DND-41 (cell line): ENCODE data around the gene OR6S1.

ENCODE experiments used
- EZH2 ChIP-seq: IDR thresholded peaks from 3 replicates; pipeline ENCODE4 v1.6.1; 2012; ENCODE audit warnings: borderline replicate concordance, low read depth, mild to moderate bottlenecking, moderate library complexity, low read length, inconsistent platforms; ENCODE audit not compliant: severe bottlenecking
- TF ChIP-seq, protein P1 (sequence below): IDR thresholded peaks from 2 replicates; pipeline ENCODE4 v1.5.1; 2012; ENCODE audit warnings: borderline replicate concordance, low read length, moderate library complexity, mild to moderate bottlenecking; ENCODE audit not compliant: poor library complexity, severe bottlenecking; ENCODE audit errors: extremely low read depth

DNA sequence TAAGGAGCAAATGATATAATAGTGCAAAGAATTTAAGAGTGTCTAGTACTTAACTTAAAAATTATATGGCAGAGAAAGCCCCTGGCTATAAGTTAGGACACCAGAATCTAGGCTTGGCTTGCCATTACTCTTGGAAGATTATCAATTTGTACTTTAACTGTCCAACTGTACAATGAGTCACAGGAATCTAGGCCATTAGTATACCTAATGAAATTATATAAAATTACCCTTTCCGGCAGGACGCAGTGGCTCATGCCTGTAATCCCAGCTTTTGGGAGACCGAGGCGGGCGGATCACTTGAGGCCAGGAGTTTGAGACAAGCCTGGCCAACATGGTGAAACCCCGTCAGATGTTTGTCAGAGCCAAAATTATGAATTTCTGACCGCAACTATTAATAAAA is 691 bp upstream of the OR6S1 start:
- TF ChIP-seq, protein P1, sequence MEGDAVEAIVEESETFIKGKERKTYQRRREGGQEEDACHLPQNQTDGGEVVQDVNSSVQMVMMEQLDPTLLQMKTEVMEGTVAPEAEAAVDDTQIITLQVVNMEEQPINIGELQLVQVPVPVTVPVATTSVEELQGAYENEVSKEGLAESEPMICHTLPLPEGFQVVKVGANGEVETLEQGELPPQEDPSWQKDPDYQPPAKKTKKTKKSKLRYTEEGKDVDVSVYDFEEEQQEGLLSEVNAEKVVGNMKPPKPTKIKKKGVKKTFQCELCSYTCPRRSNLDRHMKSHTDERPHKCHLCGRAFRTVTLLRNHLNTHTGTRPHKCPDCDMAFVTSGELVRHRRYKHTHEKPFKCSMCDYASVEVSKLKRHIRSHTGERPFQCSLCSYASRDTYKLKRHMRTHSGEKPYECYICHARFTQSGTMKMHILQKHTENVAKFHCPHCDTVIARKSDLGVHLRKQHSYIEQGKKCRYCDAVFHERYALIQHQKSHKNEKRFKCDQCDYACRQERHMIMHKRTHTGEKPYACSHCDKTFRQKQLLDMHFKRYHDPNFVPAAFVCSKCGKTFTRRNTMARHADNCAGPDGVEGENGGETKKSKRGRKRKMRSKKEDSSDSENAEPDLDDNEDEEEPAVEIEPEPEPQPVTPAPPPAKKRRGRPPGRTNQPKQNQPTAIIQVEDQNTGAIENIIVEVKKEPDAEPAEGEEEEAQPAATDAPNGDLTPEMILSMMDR: no peak
- no peak for TF ChIP-seq EZH2
